H1 (cell line): ENCODE measurements around the gene SNRPN. TPM values are rescaled to one million over a fixed set of nuclear protein-coding genes. Genes with fewer than 3 reads are reported as not detected.

Source experiments
- CTCF ChIA-PET: fragments of 300-600 bp; sonication (Branson Sonifier 250); formaldehyde crosslinking; loops from one replicate; lab custom pipeline; 2021; ENCODE audit not compliant: partially characterized antibody; lab: Charles Lee
- POLR2A ChIA-PET: fragments of 300-600 bp; sonication (Branson Sonifier 250); formaldehyde crosslinking; loops from one replicate; lab custom pipeline; 2021; ENCODE audit warnings: inconsistent platforms; ENCODE audit not compliant: partially characterized antibody; lab: Charles Lee
- DNase-seq, 2 experiments: peaks; one replicate each; pipeline versions ENCODE4 v3.0.0 to v3.0.0-alpha.2; 2010 to 2022; ENCODE audit warnings: low spot score in 2 of 2, low read depth in 1 of 2, mixed read lengths in 1 of 2
- FAIRE-seq: peaks from 2 replicates; lab custom pipeline; 2011; peaks lifted over from hg19 to GRCh38; lab: Jason Lieb, UNC
- H2AFZ ChIP-seq: 2 replicates; pipeline ENCODE4 v1.8.1; 2012; ENCODE audit warnings: low read length, inconsistent platforms
- H2AK5ac ChIP-seq: 2 replicates; pipeline ENCODE4 v1.6.1; 2013; ENCODE audit warnings: low read depth, low read length
- H2BK120ac ChIP-seq: replicated peaks from 2 replicates; pipeline ENCODE3; 2013; ENCODE audit warnings: low read depth, low read length, inconsistent platforms
- H2BK12ac ChIP-seq: 2 replicates; pipeline ENCODE4 v1.6.1; 2013; ENCODE audit warnings: low read depth, low read length
- H2BK15ac ChIP-seq: 2 replicates; pipeline ENCODE4 v1.6.1; 2013; ENCODE audit warnings: low read length
- H2BK20ac ChIP-seq: 2 replicates; pipeline ENCODE4 v1.6.1; 2013; ENCODE audit warnings: low read length
- H2BK5ac ChIP-seq: 2 replicates; pipeline ENCODE4 v1.6.1; 2013; ENCODE audit warnings: low read depth, low read length
- H3K14ac ChIP-seq: 2 replicates; pipeline ENCODE4 v1.6.1; 2013; ENCODE audit warnings: inconsistent platforms; ENCODE audit not compliant: insufficient read length
- H3K18ac ChIP-seq: 2 replicates; pipeline ENCODE4 v1.6.1; 2013; ENCODE audit warnings: low read length; ENCODE audit errors: extremely low read depth
- H3K23ac ChIP-seq: 2 replicates; pipeline ENCODE4 v1.6.1; 2013; ENCODE audit warnings: inconsistent platforms; ENCODE audit not compliant: insufficient read length
- H3K23me2 ChIP-seq: 2 replicates; pipeline ENCODE4 v1.6.1; 2013; ENCODE audit warnings: low read depth, low read length
- H3K27ac ChIP-seq: 2 replicates; pipeline ENCODE4 v1.6.1; 2011; ENCODE audit warnings: low read depth, low read length, inconsistent platforms
- H3K27me3 ChIP-seq, 4 experiments: replicated peaks in 1 of 4; 1 replicate in 1 of 4; 2 replicates in 3 of 4; pipeline versions ENCODE4 v1.6.1 to v1.8.1; 2011 to 2013; ENCODE audit warnings: low read length in 3 of 4, mild to moderate bottlenecking in 3 of 4, inconsistent platforms in 2 of 4, mixed read lengths in 2 of 4, moderate library complexity in 1 of 4; ENCODE audit not compliant: control insufficient read depth in 3 of 4, insufficient read depth in 3 of 4; ENCODE audit errors: extremely low read depth in 1 of 4
- H3K36me3 ChIP-seq, 4 experiments: 2 replicates each; pipeline versions ENCODE4 v1.6.1 to v1.8.1; 2011 to 2013; ENCODE audit warnings: mild to moderate bottlenecking in 4 of 4, low read length in 3 of 4, moderate library complexity in 2 of 4, control low read depth in 1 of 4, inconsistent platforms in 1 of 4; ENCODE audit not compliant: insufficient read depth in 4 of 4, control insufficient read depth in 2 of 4
- H3K4ac ChIP-seq: replicated peaks from 2 replicates; pipeline ENCODE3; 2013; ENCODE audit warnings: low read length, low read depth, mixed read lengths, inconsistent platforms; ENCODE audit not compliant: insufficient read length
- H3K4me1 ChIP-seq, 4 experiments: replicated peaks in 1 of 4; 1 replicate in 1 of 4; 2 replicates in 3 of 4; pipeline versions ENCODE4 v1.6.1 to v1.8.1; 2011 to 2013; ENCODE audit warnings: low read length in 3 of 4, inconsistent platforms in 2 of 4, mixed read lengths in 1 of 4; ENCODE audit not compliant: insufficient read depth in 4 of 4, control insufficient read depth in 3 of 4
- H3K4me2 ChIP-seq, 2 experiments: 2 replicates each; pipeline versions ENCODE4 v1.6.1 to v1.8.1; 2011 to 2013; ENCODE audit warnings: low read depth in 2 of 2, low read length in 2 of 2, control low read depth in 1 of 2, inconsistent platforms in 1 of 2, mild to moderate bottlenecking in 1 of 2; ENCODE audit not compliant: insufficient read depth in 1 of 2
- H3K4me3 ChIP-seq, 4 experiments: fragments of 200-600, 300-600 bp in 1 of 4; sonication (generic), shearing (Covaris generic), sonication (Bioruptor Twin) in 1 of 4; 2 replicates each; pipeline versions ENCODE4 v1.5.1 to v1.8.1; 2011 to 2016; ENCODE audit warnings: low read length in 4 of 4, low read depth in 3 of 4, control low read depth in 2 of 4, inconsistent platforms in 2 of 4, mild to moderate bottlenecking in 2 of 4, mixed read lengths in 1 of 4, moderate library complexity in 1 of 4; ENCODE audit not compliant: insufficient read depth in 2 of 4; ENCODE audit errors: extremely low read depth in 1 of 4
- H3K56ac ChIP-seq: replicated peaks from 2 replicates; pipeline ENCODE3; 2013; ENCODE audit warnings: low read depth, mild to moderate bottlenecking, mixed read lengths, low read length, inconsistent platforms; ENCODE audit not compliant: insufficient read length
- H3K79me1 ChIP-seq: 2 replicates; pipeline ENCODE4 v1.6.1; 2013; ENCODE audit warnings: low read depth, low read length, control low read depth
- H3K79me2 ChIP-seq, 2 experiments: 2 replicates each; pipeline versions ENCODE4 v1.6.1 to v1.8.1; 2012 to 2013; ENCODE audit warnings: low read length in 2 of 2, mild to moderate bottlenecking in 2 of 2, inconsistent platforms in 1 of 2; ENCODE audit not compliant: insufficient read depth in 2 of 2, control insufficient read depth in 1 of 2
- H3K9ac ChIP-seq, 4 experiments: replicated peaks in 1 of 4; 1 replicate in 1 of 4; 2 replicates in 3 of 4; pipeline versions ENCODE4 v1.6.1 to v1.8.1; 2011 to 2013; ENCODE audit warnings: low read depth in 3 of 4, low read length in 3 of 4, control low read depth in 2 of 4, mild to moderate bottlenecking in 2 of 4, moderate library complexity in 2 of 4, inconsistent platforms in 1 of 4; ENCODE audit errors: extremely low read depth in 1 of 4
- H3K9me3 ChIP-seq, 2 experiments: 2 replicates each; pipeline versions ENCODE4 v1.6.1 to v1.8.1; 2012 to 2013; ENCODE audit warnings: mild to moderate bottlenecking in 2 of 2, moderate library complexity in 2 of 2, control low read depth in 1 of 2, inconsistent platforms in 1 of 2, low read depth in 1 of 2, low read length in 1 of 2, mixed read lengths in 1 of 2; ENCODE audit not compliant: insufficient read depth in 2 of 2
- H4K20me1 ChIP-seq, 2 experiments: replicated peaks in 1 of 2; 2 replicates each; pipeline versions ENCODE3 to v1.8.1; 2011 to 2013; ENCODE audit warnings: inconsistent platforms in 2 of 2, low read length in 2 of 2, mild to moderate bottlenecking in 1 of 2; ENCODE audit not compliant: insufficient read depth in 2 of 2, control insufficient read depth in 1 of 2
- H4K5ac ChIP-seq: 2 replicates; pipeline ENCODE4 v1.6.1; 2013; ENCODE audit warnings: low read length, low read depth, mixed read lengths, inconsistent platforms; ENCODE audit not compliant: insufficient read length
- H4K8ac ChIP-seq: 2 replicates; pipeline ENCODE4 v1.8.0; 2013; ENCODE audit warnings: mild to moderate bottlenecking, moderate library complexity, low read length, inconsistent platforms; ENCODE audit not compliant: insufficient read depth; ENCODE audit errors: extremely low read depth
- H4K91ac ChIP-seq: replicated peaks from 2 replicates; pipeline ENCODE3; 2013; ENCODE audit warnings: low read length, mixed read lengths, inconsistent platforms; ENCODE audit not compliant: insufficient read length
- ASH2L ChIP-seq: fragments of 200-600, 300-600 bp; sonication (generic); IDR thresholded peaks from one replicate; pipeline ENCODE4 v1.7.1; 2017; ENCODE audit warnings: low read length
- ATF3 ChIP-seq: IDR thresholded peaks from 2 replicates; pipeline ENCODE4 v1.6.1; 2011; ENCODE audit warnings: low read depth, mild to moderate bottlenecking, low read length; ENCODE audit not compliant: insufficient read depth
- CHD1 ChIP-seq: IDR thresholded peaks from 2 replicates; pipeline ENCODE4 v1.6.1; 2012; ENCODE audit warnings: low read depth, low read length, improper control_type of control experiment
- HDAC6 ChIP-seq: IDR thresholded peaks from one replicate; pipeline ENCODE4 v1.7.1; 2012; ENCODE audit warnings: low read depth, mild to moderate bottlenecking, inconsistent platforms, low read length, moderate library complexity
- JUN ChIP-seq: IDR thresholded peaks from 2 replicates; pipeline ENCODE4 v1.6.1; 2011; ENCODE audit warnings: low read depth, mild to moderate bottlenecking, improper control_type of control experiment, low read length
- JUND ChIP-seq: IDR thresholded peaks from 2 replicates; pipeline ENCODE4 v1.6.1; 2011; ENCODE audit warnings: mild to moderate bottlenecking, improper control_type of control experiment, low read length
- KDM4A ChIP-seq: IDR thresholded peaks from one replicate; pipeline ENCODE4 v1.7.1; 2012; ENCODE audit warnings: low read depth, mild to moderate bottlenecking, moderate library complexity, low read length, inconsistent platforms; ENCODE audit not compliant: severe bottlenecking
- MAFK ChIP-seq: IDR thresholded peaks from 2 replicates; pipeline ENCODE4 v1.6.1; 2012; ENCODE audit warnings: low read depth, mild to moderate bottlenecking, improper control_type of control experiment, low read length
- PHF8 ChIP-seq: fragments of 200-600 bp; sonication (generic); conservative IDR thresholded peaks from 2 replicates; pipeline ENCODE4 v1.7.1; 2012; ENCODE audit warnings: low read depth, mild to moderate bottlenecking, inconsistent platforms, low read length, moderate library complexity
- RAD21 ChIP-seq, 2 experiments: IDR thresholded peaks in 1 of 2; conservative IDR thresholded peaks in 1 of 2; 2 replicates each; pipeline ENCODE4 v1.6.1; 2011; ENCODE audit warnings: low read depth in 2 of 2, low read length in 2 of 2, improper control_type of control experiment in 1 of 2, inconsistent platforms in 1 of 2, mild to moderate bottlenecking in 1 of 2, moderate library complexity in 1 of 2
- RBBP5 ChIP-seq: IDR thresholded peaks from 2 replicates; pipeline ENCODE4 v1.7.1; 2012; ENCODE audit warnings: low read depth, mild to moderate bottlenecking, inconsistent platforms, low read length, moderate library complexity, borderline replicate concordance
- RFX5 ChIP-seq: IDR thresholded peaks from 2 replicates; pipeline ENCODE4 v1.6.1; 2011; ENCODE audit warnings: low read depth, low read length, improper control_type of control experiment, borderline replicate concordance
- SP4 ChIP-seq: IDR thresholded peaks from 2 replicates; pipeline ENCODE4 v1.6.1; 2012; ENCODE audit warnings: low read length, inconsistent platforms
- TEAD4 ChIP-seq: IDR thresholded peaks from 2 replicates; pipeline ENCODE4 v1.6.1; 2012; ENCODE audit warnings: low read depth, low read length, inconsistent platforms, mixed read lengths
- WGBS, 2 experiments: shearing (Covaris generic) in 1 of 2; methylation state at CpG; one replicate each; pipeline versions ENCODE4 v1.1.6 to v1.1.7; 2013 to 2015; ENCODE audit warnings: low lambda C conversion rate in 2 of 2, mixed read lengths in 2 of 2, inconsistent platforms in 1 of 2, low coverage in 1 of 2, missing lambda C conversion rate in 1 of 2; ENCODE audit not compliant: insufficient replicate concordance in 2 of 2, insufficient coverage in 1 of 2, insufficient read length in 1 of 2; ENCODE audit errors: extremely low coverage in 1 of 2, missing lambda C conversion rate in 1 of 2; 5-methylcytosine and 5-hydroxymethylcytosine counted together
- polyA plus RNA-seq, 7 experiments: library from polyadenylated mRNA; depleted of rRNA in 3 of 7; stranded (reverse) in 5 of 7; unstranded in 2 of 7; fragments of >200 nt in 5 of 7; fragments of 200-250 nt in 2 of 7; gene quantifications; 1 replicate in 5 of 7; 2 replicates in 1 of 7; 4 replicates in 1 of 7; pipeline versions ENCODE4 v1.2.1 to v1.2.3, GENCODE V29; 2011 to 2013; ENCODE audit warnings: missing spikeins in 2 of 7, mixed read lengths in 2 of 7
- total RNA-seq: library from RNA; stranded (reverse); fragmentation: NEBNext Ultra II Directional; extraction: Animal tissue kit (Norgen Biotek cat#: 25700); gene quantifications from 2 replicates; pipeline ENCODE4 v1.2.1, GENCODE V29; 2021

Gene SNRPN
- total and polyA plus RNA-seq, 2 of the 8 experiments (the other 6 are each of a cell fraction or from before 2014, with no cell fraction given), result 905 to 1,396 TPM

GRCh38 chr15:24986653-24987052 is 31.9 kb downstream of the SNRPN start:
- WGBS, 2 experiments, result 79% methylated on average over 6 of the region's 6 CpGs; no CpG with 5 or more reads in 1 of the 2 experiments
- ChIA-PET CTCF (no interaction called here), POLR2A (no interaction called here)
- H4K5ac ChIP-seq, result no peak overlapping the region
- H2BK20ac ChIP-seq, result no peak overlapping the region
- no peak overlapping the region for H3K4me3 ChIP-seq
- DNase-seq (no peak), FAIRE-seq (no peak)
- H2BK12ac ChIP-seq, result no peak overlapping the region
- H3K4ac ChIP-seq, result no peak overlapping the region
- H3K18ac ChIP-seq, result no peak overlapping the region
- peaks cover 3 to 82% (median 29%) of the 10 kb centered on the region in 4 experiments for H3K36me3 ChIP-seq
- H3K4me1 ChIP-seq, result no peaks in the 10 kb centered on the region
- no peak overlapping the region for H2BK5ac ChIP-seq
- peaks cover 10 to 13% of the 10 kb centered on the region in 2 experiments for H4K20me1 ChIP-seq
- H3K27ac ChIP-seq, result no peak overlapping the region
- no peaks in the 10 kb centered on the region for H3K27me3 ChIP-seq
- no peak overlapping the region for H3K56ac ChIP-seq
- H3K14ac ChIP-seq, result no peak overlapping the region
- H2AK5ac ChIP-seq, result no peak overlapping the region
- H3K9me3 ChIP-seq, result peaks cover 0 to 7% of the 10 kb centered on the region in 2 experiments; a peak in 1 of 4 replicates
- no peaks in the 10 kb centered on the region for H3K79me1 ChIP-seq
- H2BK15ac ChIP-seq, result no peak overlapping the region
- H3K9ac ChIP-seq, result no peak overlapping the region
- H3K23me2 ChIP-seq, result no peaks in the 10 kb centered on the region
- no peak overlapping the region for H2AFZ ChIP-seq
- H3K4me2 ChIP-seq, result no peak overlapping the region
- H4K91ac ChIP-seq, result no peak overlapping the region
- H3K23ac ChIP-seq, result no peak overlapping the region
- H4K8ac ChIP-seq, result no peak overlapping the region
- H2BK120ac ChIP-seq, result no peak overlapping the region
- peaks cover 0 to 100% of the 10 kb centered on the region in 2 experiments; a peak in 3 of 4 replicates for H3K79me2 ChIP-seq
- TF ChIP-seq KDM4A (no peak), ATF3 (no peak), RFX5 (no peak), TEAD4 (no peak), RAD21 (IDR thresholded peaks at IDR 0.05 in 1 of 2, conservative IDR thresholded peaks at IDR 0.05 in 1 of 2; ENCODE audit: low read depth in 2 of 2, low read length in 2 of 2) (no peak), JUND (no peak), CHD1 (no peak), PHF8 (no peak), RBBP5 (no peak), JUN (no peak), HDAC6 (no peak), MAFK (no peak), SP4 (no peak), ASH2L (no peak)
